Measurements from ENCODE around the gene C3orf52.

Gene C3orf52

GRCh38 chr3:112090887-112091586, 4.8 kb downstream of the C3orf52 start:
- no peak for TF ChIP-seq JUND (IDR thresholded peaks at IDR 0.05; ENCODE audit: low read depth)
- in situ Hi-C loops (cut with HindIII; ENCODE audit: low pct_unique_long_range_greater_than_20kb, low sequenced_read_pairs), result no loop called here
- DNase-seq (ENCODE audit: low read depth in 1 of 2, low spot score in 1 of 2), result peak in 1 of 2 experiments; percentile 57

- no peak for TF ChIP-seq JUND (IDR thresholded peaks at IDR 0.05; ENCODE audit: low read depth)
- in situ Hi-C loops (cut with HindIII; ENCODE audit: low pct_unique_long_range_greater_than_20kb, low sequenced_read_pairs), result no loop called here
- DNase-seq (ENCODE audit: low read depth in 1 of 2, low spot score in 1 of 2), result no peak
Observed at GRCh38 chr3:112092496-112093179, 6.4 kb downstream of the C3orf52 start.

DNA sequence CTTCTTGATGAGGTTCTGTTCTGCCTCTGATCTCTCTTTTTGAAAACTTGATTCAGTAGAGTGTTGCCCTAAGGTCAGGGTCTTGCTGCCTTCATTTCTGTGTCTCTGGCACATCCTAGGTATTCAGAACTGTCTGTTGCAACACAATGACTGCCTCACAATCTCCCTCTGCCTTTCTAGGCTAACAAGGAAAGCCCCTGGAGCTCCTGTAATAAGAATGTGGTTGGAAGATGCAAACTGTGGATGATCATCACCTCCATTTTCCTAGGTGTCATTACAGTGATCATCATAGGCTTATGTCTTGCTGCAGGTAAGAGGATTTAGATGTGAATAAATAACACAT, 7.0 kb downstream of the C3orf52 start:
- in situ Hi-C loops (cut with HindIII; ENCODE audit: low pct_unique_long_range_greater_than_20kb, low sequenced_read_pairs), result no loop called here
- no peak for DNase-seq (ENCODE audit: low read depth in 1 of 2, low spot score in 1 of 2)
- no peak for TF ChIP-seq JUND (IDR thresholded peaks at IDR 0.05; ENCODE audit: low read depth)

- in situ Hi-C loops (cut with HindIII; ENCODE audit: low pct_unique_long_range_greater_than_20kb, low sequenced_read_pairs), result no loop called here
- no peak for TF ChIP-seq JUND (IDR thresholded peaks at IDR 0.05; ENCODE audit: low read depth)
- no peak for DNase-seq (ENCODE audit: low read depth in 1 of 2, low spot score in 1 of 2)
Observed at GRCh38 chr3:112095731-112096130, 9.5 kb downstream of the C3orf52 start.

DNA sequence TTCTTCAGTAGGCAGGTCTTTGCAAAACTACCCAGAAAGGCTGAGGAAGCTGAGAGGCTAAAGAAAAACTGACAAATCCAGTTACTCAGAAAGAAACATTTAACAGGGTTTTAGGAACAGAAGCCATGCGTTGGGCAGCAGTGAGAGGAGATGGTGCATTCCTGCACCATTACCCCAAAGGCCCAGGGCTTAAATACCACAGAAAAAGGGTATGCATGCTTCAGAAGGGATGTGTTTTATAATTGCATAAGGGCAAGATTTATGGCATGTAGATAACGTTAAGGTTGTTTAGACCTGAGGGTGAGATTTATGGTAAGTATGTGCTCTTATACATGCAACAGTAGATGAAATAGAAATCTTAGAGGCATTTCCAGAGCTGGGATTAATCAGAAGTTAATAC, 10.0 kb downstream of the C3orf52 start:
- no peak for TF ChIP-seq JUND (IDR thresholded peaks at IDR 0.05; ENCODE audit: low read depth)
- in situ Hi-C loops (cut with HindIII; ENCODE audit: low pct_unique_long_range_greater_than_20kb, low sequenced_read_pairs), result no loop called here
- no peak for DNase-seq (ENCODE audit: low read depth in 1 of 2, low spot score in 1 of 2)

- TF ChIP-seq JUND (IDR thresholded peaks at IDR 0.05; ENCODE audit: low read depth), result no peak
- peak in 1 of 2 experiments; percentile 88 for DNase-seq (ENCODE audit: low read depth in 1 of 2, low spot score in 1 of 2)
- in situ Hi-C loops (cut with HindIII; ENCODE audit: low pct_unique_long_range_greater_than_20kb, low sequenced_read_pairs), result no loop called here
Observed at GRCh38 chr3:112097378-112097777, 11.2 kb downstream of the C3orf52 start.

DNA sequence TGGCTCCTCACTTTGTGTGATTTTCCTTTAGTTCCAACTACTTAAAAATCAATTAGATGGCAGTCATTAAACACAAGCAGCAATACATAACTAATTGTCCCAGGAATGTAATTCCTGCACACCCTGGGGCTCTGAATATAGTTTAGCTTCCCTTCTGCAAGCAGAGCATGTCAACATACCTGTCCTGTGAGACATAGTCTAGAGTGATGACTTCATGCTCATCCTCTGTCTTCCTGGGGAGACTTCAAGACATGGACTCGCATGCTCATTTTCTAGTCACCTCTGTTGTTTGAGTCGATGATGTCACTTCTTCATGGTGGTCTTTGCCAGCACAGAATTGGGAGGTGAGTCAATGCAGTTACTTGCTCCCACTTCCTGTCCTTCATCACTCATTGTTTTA, 15.7 kb downstream of the C3orf52 start:
- DNase-seq (ENCODE audit: low read depth in 1 of 2, low spot score in 1 of 2), result peak in 1 of 2 experiments; percentile 60
- TF ChIP-seq JUND (IDR thresholded peaks at IDR 0.05; ENCODE audit: low read depth), result no peak
- in situ Hi-C loops (cut with HindIII; ENCODE audit: low pct_unique_long_range_greater_than_20kb, low sequenced_read_pairs), result no loop called here

DNA sequence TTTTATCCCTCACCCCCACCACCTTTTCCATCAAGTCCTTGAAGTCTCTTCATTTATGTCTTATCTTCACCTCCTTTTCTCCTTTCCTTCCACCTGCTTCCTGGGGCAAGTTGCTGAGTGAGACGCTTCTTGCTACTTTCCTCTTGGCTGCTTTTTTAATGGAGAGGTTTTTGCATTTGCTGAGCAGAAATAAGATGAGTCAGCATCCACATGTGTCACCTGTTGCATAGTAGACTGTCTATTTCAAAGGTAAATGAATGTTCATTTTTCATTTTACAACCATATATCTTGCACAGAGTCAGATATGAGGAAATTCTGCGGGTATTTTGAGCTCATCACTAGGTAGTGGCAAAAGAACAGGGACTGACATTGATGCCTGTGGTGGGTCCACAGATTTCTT, 18.6 kb downstream of the C3orf52 start:
- TF ChIP-seq JUND (IDR thresholded peaks at IDR 0.05; ENCODE audit: low read depth), result no peak
- in situ Hi-C loops (cut with HindIII; ENCODE audit: low pct_unique_long_range_greater_than_20kb, low sequenced_read_pairs), result no loop called here

GRCh38 chr3:112109322-112109721, 23.1 kb downstream of the C3orf52 start:
- TF ChIP-seq JUND (IDR thresholded peaks at IDR 0.05; ENCODE audit: low read depth), result no peak
- DNase-seq (ENCODE audit: low read depth in 1 of 2, low spot score in 1 of 2), result peak in 1 of 2 experiments; percentile 54
- in situ Hi-C loops (cut with HindIII; ENCODE audit: low pct_unique_long_range_greater_than_20kb, low sequenced_read_pairs), result no loop called here

More for the DNA sequence above, 18.6 kb downstream of the C3orf52 start:
- DNase-seq (ENCODE audit: low read depth in 1 of 2, low spot score in 1 of 2), result no peak

GRCh38 chr3:112111785-112112402, 25.7 kb downstream of the C3orf52 start:
- TF ChIP-seq JUND (IDR thresholded peaks at IDR 0.05; ENCODE audit: low read depth), result no peak
- DNase-seq (ENCODE audit: low read depth in 1 of 2, low spot score in 1 of 2), result peak in 1 of 2 experiments; percentile 77
- in situ Hi-C loops (cut with HindIII; ENCODE audit: low pct_unique_long_range_greater_than_20kb, low sequenced_read_pairs), result no loop called here

- in situ Hi-C loops (cut with HindIII; ENCODE audit: low pct_unique_long_range_greater_than_20kb, low sequenced_read_pairs), result no loop called here
- DNase-seq (ENCODE audit: low read depth in 1 of 2, low spot score in 1 of 2), result no peak
- TF ChIP-seq JUND (IDR thresholded peaks at IDR 0.05; ENCODE audit: low read depth), result no peak
Observed at GRCh38 chr3:112114576-112115160, 28.5 kb downstream of the C3orf52 start.

- TF ChIP-seq JUND (IDR thresholded peaks at IDR 0.05; ENCODE audit: low read depth), result no peak
- DNase-seq (ENCODE audit: low read depth in 1 of 2, low spot score in 1 of 2), result no peak
- in situ Hi-C loops (cut with HindIII; ENCODE audit: low pct_unique_long_range_greater_than_20kb, low sequenced_read_pairs), result no loop called here
Observed at GRCh38 chr3:112115161-112115739, 29.1 kb downstream of the C3orf52 start.
